Adipose tissue (tissue), 3 donors: ENCODE measurements around the gene USP8. TPM values are rescaled to one million over a fixed set of nuclear protein-coding genes. Genes with fewer than 3 reads are reported as not detected.
"Not testable (repeated sequence)": the region's sequence is repeated elsewhere in the genome, so short reads cannot be mapped to it uniquely, and the experiment has no call there.

Experiments used
- H3K27ac ChIP-seq: one replicate; pipeline ENCODE4 v1.5.1; 2013; ENCODE audit warnings: low read depth, low read length
- WGBS, 3 donors: extraction: QIAGEN DNeasy Blood & Tissue Kit; methylation state at CpG; one replicate each; pipeline ENCODE4 v1.1.7; 2013; 5-methylcytosine and 5-hydroxymethylcytosine counted together
- polyA plus RNA-seq, 3 donors: library from polyadenylated mRNA; stranded (reverse); fragments of 200-250 nt; gene quantifications; one replicate each; pipeline ENCODE4 v1.2.3, GENCODE V29; 2013
- donor health status: healthy with polysubstance abuse.
- donor health status: Bipolar disorder and iron deficiency.
- donor health status: healthy.

Gene USP8
- polyA plus RNA-seq = 10 to 100 TPM; 17.5 to 28.3 (median 28.2) TPM

GRCh38 chr15:50424066-50424890 is at the start of gene USP8:
Gene USP8, plus strand, starts transcription at chr15:50424405. Its CDS starts 14,669 bp downstream, at chr15:50439074.
- H3K27ac ChIP-seq = peak within 1 kb of the TSS; percentile 9
- WGBS, 3 donors = 0 to 1% (median 0%) methylated on average over 47 to 55 of the region's 55 CpGs

- 62 to 76% (median 69%) methylated on average over 3 of the region's 3 CpGs for WGBS, 3 donors
- H3K27ac ChIP-seq = no peak overlapping the region
These were observed 46.1 kb upstream of the USP8 start for GRCh38 chr15:50377867-50378751.

GRCh38 chr15:50378776-50379175 is 45.4 kb upstream of the USP8 start:
- no peak overlapping the region for H3K27ac ChIP-seq
- WGBS, 3 donors = 95 to 100% (median 97%) methylated on average over 1 of the region's 1 CpG

GRCh38 chr15:50379413-50379812 is 44.8 kb upstream of the USP8 start:
- 96 to 99% (median 98%) methylated on average over 7 of the region's 7 CpGs for WGBS, 3 donors

GRCh38 chr15:50380089-50380488 is 44.1 kb upstream of the USP8 start:
- no peak overlapping the region for H3K27ac ChIP-seq
- 41 to 88% (median 45%) methylated on average over 1 of the region's 1 CpG for WGBS, 3 donors

More at GRCh38 chr15:50379413-50379812, 44.8 kb upstream of the USP8 start:
- H3K27ac ChIP-seq = not testable (repeated sequence)

- 42 to 71% (median 69%) methylated on average over 1 of the region's 1 CpG for WGBS, 3 donors
- no peak overlapping the region for H3K27ac ChIP-seq
These were observed 42.8 kb upstream of the USP8 start for GRCh38 chr15:50381438-50381837.

GRCh38 chr15:50382408-50382807 is 41.8 kb upstream of the USP8 start:
- not testable (repeated sequence) for H3K27ac ChIP-seq
- whole genome bisulfite sequencing, 3 donors = 65 to 76% (median 72%) methylated on average over 5 of the region's 5 CpGs

GRCh38 chr15:50390554-50391264 is 33.5 kb upstream of the USP8 start:
- WGBS, 3 donors = 34 to 60% (median 54%) methylated on average over 4 of the region's 4 CpGs
- no peak overlapping the region for H3K27ac ChIP-seq

GRCh38 chr15:50391561-50391960 is 32.6 kb upstream of the USP8 start:
- 77 to 93% (median 86%) methylated on average over 4 of the region's 4 CpGs for WGBS, 3 donors
- H3K27ac ChIP-seq = not testable (repeated sequence)

GRCh38 chr15:50411870-50412269 is 12.3 kb upstream of the USP8 start:
- 70 to 93% (median 84%) methylated on average over 2 of the region's 2 CpGs for WGBS, 3 donors
- H3K27ac ChIP-seq = no peak overlapping the region

GRCh38 chr15:50414624-50415023 is 9.6 kb upstream of the USP8 start:
- 95 to 100% (median 98%) methylated on average over 2 of the region's 2 CpGs for WGBS, 3 donors

GRCh38 chr15:50415752-50416404 is 8.3 kb upstream of the USP8 start:
- no peak overlapping the region for H3K27ac ChIP-seq
- WGBS, 3 donors = 33 to 69% (median 67%) methylated on average over 3 of the region's 3 CpGs

More at GRCh38 chr15:50414624-50415023, 9.6 kb upstream of the USP8 start:
- no peak overlapping the region for H3K27ac ChIP-seq

- WGBS, 3 donors = 76 to 100% (median 91%) methylated on average over 1 of the region's 1 CpG
- H3K27ac ChIP-seq = no peak overlapping the region
These were observed 7.3 kb upstream of the USP8 start for GRCh38 chr15:50416890-50417289.

- 91 to 95% (median 94%) methylated on average over 9 of the region's 9 CpGs for WGBS, 3 donors
- no peak overlapping the region for H3K27ac ChIP-seq
These were observed 6.1 kb upstream of the USP8 start for GRCh38 chr15:50418041-50418583.

- no peak overlapping the region for H3K27ac ChIP-seq
These were observed 1.0 kb downstream of the USP8 start for GRCh38 chr15:50425219-50425618.

GRCh38 chr15:50425678-50426246 is 1.6 kb downstream of the USP8 start:
- WGBS, 3 donors = 84 to 91% (median 88%) methylated on average over 17 of the region's 17 CpGs

More at GRCh38 chr15:50425219-50425618, 1.0 kb downstream of the USP8 start:
- whole genome bisulfite sequencing, 3 donors = 10 to 18% (median 16%) methylated on average over 5 of the region's 5 CpGs

GRCh38 chr15:50426428-50426827 is 2.2 kb downstream of the USP8 start:
- WGBS, 3 donors = 77 to 94% (median 89%) methylated on average over 9 of the region's 9 CpGs
- H3K27ac ChIP-seq = no peak overlapping the region

More at GRCh38 chr15:50425678-50426246, 1.6 kb downstream of the USP8 start:
- H3K27ac ChIP-seq = not testable (repeated sequence)
